Natural killer cell (primary cell): ENCODE measurements around the gene ARHGAP44. TPM values are rescaled to one million over a fixed set of nuclear protein-coding genes. Genes with fewer than 3 reads are reported as not detected.

ENCODE experiments used
- ATAC-seq, 3 donors: fragments of 150-1000 bp in 2 of 3; fragments of 200-7000 bp in 1 of 3; cut with Tn5 transposase; 1 replicate in 1 of 3; 2 replicates in 2 of 3; pipeline ENCODE4 v1.10.0; 2021; ENCODE audit warnings: mild to moderate bottlenecking in 2 of 3, moderate library complexity in 2 of 3
- DNase-seq, 2 donors: peaks; one replicate each; pipeline versions ENCODE4 v3.0.0 to v3.0.0-alpha.2; 2013 to 2021; ENCODE audit warnings: mixed read lengths in 1 of 2
- H3K27ac ChIP-seq: one replicate; pipeline ENCODE4 v1.5.1; 2013; ENCODE audit warnings: mild to moderate bottlenecking, low read length
- H3K27me3 ChIP-seq: one replicate; pipeline ENCODE4 v1.6.1; 2013; ENCODE audit warnings: low read length; ENCODE audit not compliant: control insufficient read depth, insufficient read depth
- H3K36me3 ChIP-seq: one replicate; pipeline ENCODE4 v1.6.1; 2013; ENCODE audit warnings: low read length; ENCODE audit not compliant: control insufficient read depth, insufficient read depth
- H3K4me1 ChIP-seq: one replicate; pipeline ENCODE4 v1.6.1; 2013; ENCODE audit warnings: low read length; ENCODE audit not compliant: control insufficient read depth, insufficient read depth
- H3K4me3 ChIP-seq: one replicate; pipeline ENCODE4 v1.5.1; 2013; ENCODE audit warnings: low read length
- H3K9me3 ChIP-seq: one replicate; pipeline ENCODE4 v1.6.1; 2013; ENCODE audit warnings: low read length; ENCODE audit not compliant: control insufficient read depth, insufficient read depth
- H3K27ac Mint-ChIP-seq, 2 donors: one replicate each; pipeline ENCODE4 v1.8.0; 2022; ENCODE audit warnings: mild to moderate bottlenecking in 2 of 2, mixed read lengths in 2 of 2, moderate library complexity in 1 of 2
- H3K27me3 Mint-ChIP-seq, 2 donors: one replicate each; pipeline ENCODE4 v1.8.0; 2022; ENCODE audit warnings: low read depth in 2 of 2, mixed read lengths in 2 of 2
- H3K36me3 Mint-ChIP-seq: one replicate; pipeline ENCODE4 v1.8.0; 2022; ENCODE audit warnings: mixed read lengths
- H3K4me1 Mint-ChIP-seq, 2 donors: one replicate each; pipeline ENCODE4 v1.8.0; 2022; ENCODE audit warnings: mixed read lengths in 2 of 2
- H3K4me3 Mint-ChIP-seq: one replicate; pipeline ENCODE4 v1.8.0; 2022; ENCODE audit warnings: mild to moderate bottlenecking, moderate library complexity, mixed read lengths
- H3K9me3 Mint-ChIP-seq, 2 donors: one replicate each; pipeline ENCODE4 v1.8.0; 2022; ENCODE audit warnings: mixed read lengths in 2 of 2
- CTCF ChIP-seq: fragments of 200-600 bp; IDR thresholded peaks from one replicate; pipeline ENCODE4 v1.8.0; 2022; ENCODE audit warnings: antibody characterized with exemption
- WGBS: methylation state at CpG from one replicate; pipeline ENCODE4 v1.1.7; 2013; ENCODE audit warnings: missing lambda C conversion rate; ENCODE audit not compliant: insufficient coverage; 5-methylcytosine and 5-hydroxymethylcytosine counted together
- intact Hi-C: fragments of 100-400 bp; cut with micrococcal nuclease; formaldehyde crosslinking; loops from one replicate; pipeline ENCODE4 v1.14.2; 2022
- total RNA-seq, 4 donors: library from RNA; stranded (reverse); fragments of 120-200 nt in 1 of 4; gene quantifications; one replicate each; pipeline versions ENCODE4 v1.2.3 to v1.2.4, GENCODE V29; 2013 to 2022

Gene ARHGAP44
- total RNA-seq, 3 donors from 2014 or later (not counting 1 experiment from before 2014, with no cell fraction given) = not detected

- peaks cover 2 to 5% of the 10 kb centered on the region in 2 donors for H3K27me3 Mint-ChIP-seq
- no peaks in the 10 kb centered on the region for H3K4me1 Mint-ChIP-seq
- no peak for ATAC-seq
- Histone ChIP-seq H3K27me3 (peaks cover 5% of the 10 kb centered on the region), H3K4me3 (no peak overlapping the region), H3K36me3 (no peaks in the 10 kb centered on the region), H3K4me1 (no peaks in the 10 kb centered on the region), H3K27ac (no peak overlapping the region), H3K9me3 (no peaks in the 10 kb centered on the region)
- WGBS = 84% methylated on average over 10 of the region's 10 CpGs
- intact Hi-C loops = no loop called here
- no peak for TF ChIP-seq CTCF
- H3K4me3 Mint-ChIP-seq = no peak overlapping the region
- no peaks in the 10 kb centered on the region for H3K36me3 Mint-ChIP-seq
- no peak overlapping the region for H3K27ac Mint-ChIP-seq
- DNase-seq = no peak
- H3K9me3 Mint-ChIP-seq = peaks cover 0 to 2% of the 10 kb centered on the region in 2 donors
Observed at GRCh38 chr17:12964840-12965239, 175.5 kb downstream of the ARHGAP44 start.

GRCh38 chr17:12965988-12966387, 176.7 kb downstream of the ARHGAP44 start:
- Histone ChIP-seq H3K36me3 (no peaks in the 10 kb centered on the region), H3K4me3 (no peak overlapping the region), H3K9me3 (no peaks in the 10 kb centered on the region), H3K27me3 (peaks cover 5% of the 10 kb centered on the region), H3K27ac (no peak overlapping the region), H3K4me1 (no peaks in the 10 kb centered on the region)
- ATAC-seq = no peak
- intact Hi-C loops = no loop called here
- H3K4me1 Mint-ChIP-seq = no peaks in the 10 kb centered on the region
- 89% methylated on average over 2 of the region's 3 CpGs for WGBS
- peaks cover 2 to 13% of the 10 kb centered on the region in 2 donors for H3K27me3 Mint-ChIP-seq
- TF ChIP-seq CTCF = no peak
- H3K9me3 Mint-ChIP-seq = peaks cover 0 to 2% of the 10 kb centered on the region in 2 donors
- H3K36me3 Mint-ChIP-seq = no peaks in the 10 kb centered on the region
- DNase-seq = no peak
- no peak overlapping the region for H3K4me3 Mint-ChIP-seq
- H3K27ac Mint-ChIP-seq = no peak overlapping the region

GRCh38 chr17:12966413-12966812, 177.1 kb downstream of the ARHGAP44 start:
- WGBS = 89% methylated on average over 5 of the region's 5 CpGs
- no peaks in the 10 kb centered on the region for H3K36me3 ChIP-seq
- no peaks in the 10 kb centered on the region for H3K36me3 Mint-ChIP-seq
- no peak overlapping the region for H3K27ac ChIP-seq
- no peaks in the 10 kb centered on the region for H3K4me1 ChIP-seq
- no peaks in the 10 kb centered on the region for H3K9me3 ChIP-seq
- ATAC-seq (no peak), DNase-seq (no peak)
- TF ChIP-seq CTCF = no peak
- H3K9me3 Mint-ChIP-seq = peaks cover 0 to 2% of the 10 kb centered on the region in 2 donors
- H3K4me3 Mint-ChIP-seq = no peak overlapping the region
- peaks cover 2 to 17% of the 10 kb centered on the region in 2 donors for H3K27me3 Mint-ChIP-seq
- H3K27ac Mint-ChIP-seq = no peak overlapping the region
- no peaks in the 10 kb centered on the region for H3K4me1 Mint-ChIP-seq
- H3K27me3 ChIP-seq = peaks cover 5% of the 10 kb centered on the region
- no peak overlapping the region for H3K4me3 ChIP-seq
- intact Hi-C loops = no loop called here

- H3K4me3 Mint-ChIP-seq = no peak overlapping the region
- DNase-seq = no peak
- Histone ChIP-seq H3K36me3 (no peaks in the 10 kb centered on the region), H3K27me3 (peaks cover 5% of the 10 kb centered on the region), H3K27ac (no peak overlapping the region), H3K9me3 (no peaks in the 10 kb centered on the region), H3K4me1 (no peaks in the 10 kb centered on the region), H3K4me3 (no peak overlapping the region)
- no peaks in the 10 kb centered on the region for H3K9me3 Mint-ChIP-seq
- no peaks in the 10 kb centered on the region for H3K4me1 Mint-ChIP-seq
- no peak overlapping the region for H3K27ac Mint-ChIP-seq
- H3K36me3 Mint-ChIP-seq = no peaks in the 10 kb centered on the region
- TF ChIP-seq CTCF = no peak
- WGBS = 85% methylated on average over 11 of the region's 11 CpGs
- H3K27me3 Mint-ChIP-seq = peaks cover 10 to 26% of the 10 kb centered on the region in 2 donors
- intact Hi-C loops = no loop called here
- ATAC-seq = no peak
Observed at GRCh38 chr17:12967962-12968361, 178.7 kb downstream of the ARHGAP44 start.
